H54 (cell line): ENCODE measurements around the gene CLDN10.
"Not testable (repeated sequence)": the region's sequence is repeated elsewhere in the genome, so short reads cannot be mapped to it uniquely, and the experiment has no call there.

ENCODE experiments used
- DNase-seq: peaks from one replicate; pipeline ENCODE4 v3.0.0; 2011; ENCODE audit warnings: low spot score, mixed read lengths; ENCODE audit not compliant: insufficient read length
- FAIRE-seq: peaks from 3 replicates; lab custom pipeline; 2011; peaks lifted over from hg19 to GRCh38; lab: Jason Lieb, UNC
- POLR2A ChIP-seq: IDR thresholded peaks from 2 replicates; pipeline ENCODE4 v1.6.1; 2011; ENCODE audit warnings: low read depth, mild to moderate bottlenecking, low read length

CLDN10 gene

GRCh38 chr13:95553581-95554385 is 1.3 kb downstream of the CLDN10 start:
- DNase-seq = no peak
- no peak for TF ChIP-seq POLR2A
- no peak for FAIRE-seq

GRCh38 chr13:95557013-95557412 is 4.5 kb downstream of the CLDN10 start:
- no peak for TF ChIP-seq POLR2A
- no peak for DNase-seq
- peak; percentile 43 for FAIRE-seq

GRCh38 chr13:95559100-95559499 is 6.6 kb downstream of the CLDN10 start:
- no peak for TF ChIP-seq POLR2A
- DNase-seq = no peak
- no peak for FAIRE-seq

GRCh38 chr13:95560387-95560786 is 7.9 kb downstream of the CLDN10 start:
- TF ChIP-seq POLR2A = no peak
- DNase-seq (no peak), FAIRE-seq (no peak)

- FAIRE-seq (no peak), DNase-seq (no peak)
- TF ChIP-seq POLR2A = no peak
Measured at GRCh38 chr13:95564091-95564490, 11.6 kb downstream of the CLDN10 start.

DNA sequence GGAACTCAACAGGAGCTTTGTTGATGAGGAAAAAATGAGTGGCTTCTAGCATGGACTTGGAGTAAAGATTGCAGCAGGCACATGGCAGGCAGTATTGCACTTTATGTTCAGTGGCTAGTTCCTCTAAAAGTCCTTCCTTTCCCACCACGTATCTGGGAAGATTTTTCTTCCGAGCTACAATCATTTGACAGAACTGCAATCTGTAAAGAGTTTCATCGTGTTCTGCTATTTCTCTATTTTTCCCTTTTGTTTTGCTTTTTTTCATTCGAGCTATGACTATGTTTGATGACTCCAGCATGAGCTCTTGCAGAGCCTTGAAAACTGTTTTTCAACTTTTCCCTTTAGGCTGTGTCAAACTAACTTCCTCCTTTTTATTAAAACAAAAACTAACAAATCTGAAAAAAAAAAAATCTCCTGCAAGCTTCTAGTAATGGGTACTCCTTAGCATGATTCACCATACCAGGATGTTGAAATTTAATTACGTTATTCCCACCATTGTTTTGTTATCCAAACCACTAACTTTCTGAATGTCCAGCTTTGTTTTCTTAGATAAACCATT is 12.3 kb downstream of the CLDN10 start:
- peak; percentile 50 for FAIRE-seq
- no peak for TF ChIP-seq POLR2A
- no peak for DNase-seq

DNA sequence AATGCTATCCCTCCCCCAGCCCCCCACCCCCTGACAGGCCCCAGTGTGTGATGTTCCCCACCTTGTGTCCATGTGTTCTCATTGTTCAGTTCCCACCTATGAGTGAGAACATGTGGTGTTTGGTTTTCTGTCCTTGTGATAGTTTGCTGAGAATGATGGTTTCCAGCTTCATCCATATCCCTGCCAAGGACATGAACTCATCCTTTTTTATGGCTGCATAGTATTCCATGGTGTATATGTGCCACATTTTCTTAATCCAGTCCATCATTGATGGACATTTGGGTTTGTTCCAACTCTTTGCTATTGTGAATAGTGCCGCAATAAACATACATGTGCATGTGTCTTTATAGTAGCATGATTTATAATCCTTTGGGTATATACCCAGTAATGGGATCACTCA is 13.2 kb downstream of the CLDN10 start:
- FAIRE-seq, DNase-seq: not testable (repeated sequence)

- no peak for TF ChIP-seq POLR2A
- DNase-seq (no peak), FAIRE-seq (no peak)
Measured at GRCh38 chr13:95568131-95568530, 15.6 kb downstream of the CLDN10 start.

GRCh38 chr13:95570016-95570415 is 17.5 kb downstream of the CLDN10 start:
- DNase-seq = no peak
- TF ChIP-seq POLR2A = no peak

GRCh38 chr13:95571941-95572340 is 19.4 kb downstream of the CLDN10 start:
- no peak for DNase-seq
- TF ChIP-seq POLR2A = no peak
- FAIRE-seq = peak; percentile 64

More at GRCh38 chr13:95570016-95570415, 17.5 kb downstream of the CLDN10 start:
- no peak for FAIRE-seq

GRCh38 chr13:95573221-95573620 is 20.7 kb downstream of the CLDN10 start:
- FAIRE-seq = peak; percentile 83
- no peak for TF ChIP-seq POLR2A
- DNase-seq = no peak

DNA sequence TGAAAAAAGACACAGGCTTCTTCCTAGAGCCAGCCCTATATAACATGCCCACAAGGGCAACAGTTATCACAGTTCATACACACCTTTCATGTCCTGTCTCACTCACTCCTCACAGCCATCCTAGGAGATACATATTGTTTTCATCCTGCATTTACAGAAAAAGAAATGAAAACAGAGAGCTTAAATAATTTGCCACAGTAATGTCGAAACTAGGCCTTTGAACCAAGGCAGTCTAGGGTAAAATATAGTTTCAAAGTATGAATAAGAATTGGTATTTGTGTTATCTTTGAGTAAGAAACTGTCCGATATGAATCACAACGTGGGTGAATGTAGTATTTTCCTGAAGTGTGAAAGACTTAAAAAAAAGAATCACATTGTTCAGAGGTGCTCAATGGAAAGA is 26.8 kb downstream of the CLDN10 start:
- FAIRE-seq (peak; percentile 33), DNase-seq (no peak)
- no peak for TF ChIP-seq POLR2A

GRCh38 chr13:95585867-95586266 is 33.3 kb downstream of the CLDN10 start:
- no peak for FAIRE-seq
- DNase-seq = no peak
- no peak for TF ChIP-seq POLR2A

DNA sequence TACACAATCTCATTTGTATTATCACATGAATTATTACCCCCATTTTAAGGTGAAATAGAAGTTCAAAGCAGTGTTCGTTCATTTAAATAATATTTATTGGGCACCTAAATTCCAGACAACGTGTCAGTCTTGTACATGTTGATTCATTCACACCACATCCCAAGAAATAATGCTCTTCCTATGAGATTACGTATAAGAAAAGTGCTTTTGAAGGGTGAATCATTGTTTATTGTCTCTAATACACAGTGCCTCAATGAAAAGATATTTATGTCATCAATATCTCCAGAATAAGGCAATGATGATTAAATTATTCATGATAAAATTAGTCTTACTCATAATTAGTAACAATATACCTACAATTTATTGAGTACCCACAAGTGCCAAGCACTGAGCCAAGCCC is 35.6 kb downstream of the CLDN10 start:
- TF ChIP-seq POLR2A = no peak
- FAIRE-seq = peak; percentile 43
- DNase-seq = no peak

DNA sequence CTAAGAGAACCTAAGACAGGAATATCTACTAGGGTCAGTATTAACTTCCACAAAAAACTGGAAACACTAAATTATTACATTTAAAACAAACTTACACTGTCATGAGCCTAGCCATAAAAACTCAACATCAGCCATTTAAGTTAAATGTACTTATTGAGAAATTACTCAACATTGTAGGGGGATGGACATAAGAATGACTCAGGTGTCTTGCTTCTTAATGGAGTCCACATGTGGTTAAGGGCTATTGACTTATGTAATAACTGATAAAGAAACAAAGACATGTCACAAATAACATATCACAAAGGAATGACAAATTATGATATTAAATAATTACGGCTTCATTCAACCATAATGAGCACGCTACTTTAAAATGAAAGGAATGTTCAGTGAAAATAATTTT is 36.2 kb downstream of the CLDN10 start:
- FAIRE-seq (peak; percentile 36), DNase-seq (no peak)
- TF ChIP-seq POLR2A = no peak

- DNase-seq (no peak), FAIRE-seq (peak; percentile 87)
- no peak for TF ChIP-seq POLR2A
Measured at GRCh38 chr13:95593462-95593861, 40.9 kb downstream of the CLDN10 start.
